ENCODE measurements around the gene LTB. TPM values are rescaled to one million over a fixed set of nuclear protein-coding genes. Genes with fewer than 3 reads are reported as not detected.
A peak's percentile ranks its signal among the peaks of the same experiment; 100 is the strongest.

The LTB gene
- total and polyA plus RNA-seq, 9 of the 15 experiments (the other 6 are each of a cell fraction or from before 2014, with no cell fraction given), result 0.07 to 0.51 TPM; not detected in 7

GRCh38 chr6:31580807-31581433 lies 1.3 kb downstream of the LTB start (continued):
- TF ChIP-seq ZNF592 (IDR thresholded peaks at IDR 0.05), result peak; percentile 73; the same call in 1 of the 2 replicates
- no peak for TF ChIP-seq ZNF318 (IDR thresholded peaks at IDR 0.05; ENCODE audit: borderline replicate concordance in 1 of 2, low read depth in 1 of 2)
- no peak for TF ChIP-seq ZNF436 (CRISPR knock-in tag; IDR thresholded peaks at IDR 0.05)
- TF ChIP-seq ZNF347 (CRISPR knock-in tag; IDR thresholded peaks at IDR 0.05; ENCODE audit: low read depth), result no peak
- 0 out of 2 replicates have a peak, but pooled peaks have one; percentile 53 for TF ChIP-seq HCFC1 (IDR thresholded peaks at IDR 0.05; ENCODE audit: low read depth, low read length)
- peak; percentile 91 for TF ChIP-seq HMGN3 (IDR thresholded peaks at IDR 0.05; ENCODE audit: borderline replicate concordance, extremely low read depth, insufficient read length, low read depth, low read length)
- no peak for TF ChIP-seq HSF4 (CRISPR knock-in tag; IDR thresholded peaks at IDR 0.05; ENCODE audit: borderline replicate concordance)
- TF ChIP-seq MCM5 (IDR thresholded peaks at IDR 0.05; ENCODE audit: low read depth), result no peak
- TF ChIP-seq EP300 (IDR thresholded peaks at IDR 0.05; ENCODE audit: low read length), result peak; percentile 37
- TF ChIP-seq SOX6 (IDR thresholded peaks at IDR 0.05), result peak; percentile 63; the same call in 1 of the 2 replicates
- peak; percentile 76 for TF ChIP-seq SUPT5H (IDR thresholded peaks at IDR 0.05)
- TF ChIP-seq MAFF (IDR thresholded peaks at IDR 0.05; ENCODE audit: low read length), result no peak
- TF ChIP-seq HMG20A (CRISPR knock-in tag; conservative IDR thresholded peaks at IDR 0.05), result no peak
- TF ChIP-seq CTBP1 (IDR thresholded peaks at IDR 0.05; ENCODE audit: borderline replicate concordance), result peak; percentile 91
- TF ChIP-seq ZNF212 (CRISPR knock-in tag; IDR thresholded peaks at IDR 0.05), result no peak
- TF ChIP-seq FIP1L1 (IDR thresholded peaks at IDR 0.05; ENCODE audit: low read depth, low read length, poor library complexity, severe bottlenecking), result peak; percentile 96
- TF ChIP-seq RFX5 (IDR thresholded peaks at IDR 0.05; ENCODE audit: low read depth, low read length), result no peak

Measured in K562 (cell line).